Mucosa of descending colon (tissue), 3 donors: ENCODE results near the gene EFHC1. TPM values are rescaled to one million over a fixed set of nuclear protein-coding genes. Genes with fewer than 3 reads are reported as not detected.
"Not testable (repeated sequence)": the region's sequence is repeated elsewhere in the genome, so short reads cannot be mapped to it uniquely, and the experiment has no call there.

Experiments used
- ATAC-seq: fragments of 200-7000 bp; cut with Tn5 transposase; one replicate; pipeline ENCODE4 v1.9.1; 2020; ENCODE audit warnings: mild to moderate bottlenecking, moderate library complexity
- DNase-seq, 3 donors: peaks; one replicate each; pipeline ENCODE4 v3.0.0-alpha.2; 2020
- H3K36me3 ChIP-seq: fragments of 200-600 bp; one replicate; pipeline ENCODE4 v1.8.0; 2021; ENCODE audit warnings: low read depth, mild to moderate bottlenecking
- H3K4me1 ChIP-seq: fragments of 200-600 bp; one replicate; pipeline ENCODE4 v1.8.0; 2021; ENCODE audit warnings: low read depth, mild to moderate bottlenecking
- H3K4me3 ChIP-seq: fragments of 200-600 bp; one replicate; pipeline ENCODE4 v1.8.0; 2021; ENCODE audit warnings: mild to moderate bottlenecking
- H3K9me3 ChIP-seq: fragments of 200-600 bp; one replicate; pipeline ENCODE4 v1.8.0; 2021; ENCODE audit warnings: mild to moderate bottlenecking
- CTCF ChIP-seq: fragments of 200-600 bp; IDR thresholded peaks from one replicate; pipeline ENCODE4 v1.8.0; 2022; ENCODE audit warnings: antibody characterized with exemption, mild to moderate bottlenecking
- intact Hi-C, 2 donors: fragments of 100-400 bp; cut with DNase I in 1 of 2; cut with micrococcal nuclease in 1 of 2; formaldehyde crosslinking; loops; one replicate each; pipeline versions ENCODE4 v1.11.0 to v1.11.1; 2022; cut with DNase I, micrococcal nuclease
- total RNA-seq, 3 donors: library from RNA; stranded (reverse); fragmentation: NEBNext Ultra II Directional in 2 of 3; extraction: Animal tissue kit (Norgen Biotek cat#: 25700) in 2 of 3; gene quantifications; one replicate each; pipeline versions ENCODE4 v1.2.1 to v1.2.4, GENCODE V29; 2021 to 2023
- donor health status: DM: no; HTN: no; CAD: no; lungs with moderate emphysema.
- donor health status: DM: no; HTN: no; CAD: no.
- donor health status: DM: no; HTN: yes; CAD: no.

EFHC1 gene
- total RNA-seq, 3 donors from 2014 or later = 10.8 to 22.2 (median 20.5) TPM

GRCh38 chr6:52435345-52435744, 15.2 kb downstream of the EFHC1 start:
- DNase-seq (no peak), ATAC-seq (peak; percentile 40)
- no peak for TF ChIP-seq CTCF
- Histone ChIP-seq H3K4me3 (no peak overlapping the region), H3K9me3 (no peaks in the 10 kb centered on the region), H3K36me3 (no peaks in the 10 kb centered on the region), H3K4me1 (no peaks in the 10 kb centered on the region)
- intact Hi-C loops = no loop called here

- ATAC-seq (no peak), DNase-seq (no peak)
- H3K4me1 ChIP-seq = no peaks in the 10 kb centered on the region
- no peaks in the 10 kb centered on the region for H3K36me3 ChIP-seq
- H3K4me3 ChIP-seq = no peak overlapping the region
- no peaks in the 10 kb centered on the region for H3K9me3 ChIP-seq
- intact Hi-C loops = no loop called here
- no peak for TF ChIP-seq CTCF
These were observed 18.8 kb downstream of the EFHC1 start for GRCh38 chr6:52438926-52439325.

- TF ChIP-seq CTCF = no peak
- no peaks in the 10 kb centered on the region for H3K36me3 ChIP-seq
- H3K4me1 ChIP-seq = no peaks in the 10 kb centered on the region
- H3K9me3 ChIP-seq = no peaks in the 10 kb centered on the region
- DNase-seq = no peak
- no peak overlapping the region for H3K4me3 ChIP-seq
- intact Hi-C loops = no loop called here
- peak; percentile 84 for ATAC-seq
These were observed 34.4 kb downstream of the EFHC1 start for GRCh38 chr6:52454556-52454955.

GRCh38 chr6:52457096-52457495, 37.0 kb downstream of the EFHC1 start:
- intact Hi-C loops = no loop called here
- Histone ChIP-seq H3K4me1 (no peaks in the 10 kb centered on the region), H3K4me3 (no peak overlapping the region), H3K9me3 (no peaks in the 10 kb centered on the region), H3K36me3 (no peaks in the 10 kb centered on the region)
- no peak for ATAC-seq
- no peak for TF ChIP-seq CTCF
- DNase-seq = no peak

GRCh38 chr6:52461194-52461593, 41.1 kb downstream of the EFHC1 start:
- H3K36me3 ChIP-seq, H3K9me3 ChIP-seq, ATAC-seq, H3K4me1 ChIP-seq, H3K4me3 ChIP-seq, intact Hi-C loops, DNase-seq: not testable (repeated sequence)

GRCh38 chr6:52474173-52474572, 54.0 kb downstream of the EFHC1 start:
- TF ChIP-seq CTCF = no peak
- H3K36me3 ChIP-seq = no peaks in the 10 kb centered on the region
- no peaks in the 10 kb centered on the region for H3K9me3 ChIP-seq
- intact Hi-C loops = no loop called here
- ATAC-seq = no peak
- no peak for DNase-seq
- H3K4me3 ChIP-seq = no peak overlapping the region
- H3K4me1 ChIP-seq = no peaks in the 10 kb centered on the region
